ENCODE measurements around the gene ANKRD11.

ANKRD11 gene

GRCh38 chr16:89287777-89288576 lies 202.4 kb downstream of the ANKRD11 start:
- Histone ChIP-seq H3K27ac (ENCODE audit: low read length) (no peak overlapping the region), H3K9me3 (ENCODE audit: insufficient read depth, low read depth, low read length) (no peaks in the 10 kb centered on the region), H3K4me1 (ENCODE audit: insufficient read depth, low read length) (peaks cover 23% of the 10 kb centered on the region), H3K4me3 (ENCODE audit: low read length) (no peak overlapping the region), H3K36me3 (ENCODE audit: insufficient read depth, low read depth, low read length) (peaks cover 63% of the 10 kb centered on the region), H3K9ac (ENCODE audit: low read depth, low read length) (no peak overlapping the region), H3K27me3 (ENCODE audit: insufficient read depth, low read length) (no peaks in the 10 kb centered on the region)

GRCh38 chr16:89286096-89286495 lies 204.3 kb downstream of the ANKRD11 start:
- Histone ChIP-seq H3K27me3 (ENCODE audit: insufficient read depth, low read length) (no peaks in the 10 kb centered on the region), H3K4me3 (ENCODE audit: low read length) (no peak overlapping the region), H3K36me3 (ENCODE audit: insufficient read depth, low read depth, low read length) (peaks cover 79% of the 10 kb centered on the region), H3K4me1 (ENCODE audit: insufficient read depth, low read length) (peaks cover 5% of the 10 kb centered on the region), H3K9ac (ENCODE audit: low read depth, low read length) (no peak overlapping the region), H3K9me3 (ENCODE audit: insufficient read depth, low read depth, low read length) (no peaks in the 10 kb centered on the region), H3K27ac (ENCODE audit: low read length) (no peak overlapping the region)

DNA sequence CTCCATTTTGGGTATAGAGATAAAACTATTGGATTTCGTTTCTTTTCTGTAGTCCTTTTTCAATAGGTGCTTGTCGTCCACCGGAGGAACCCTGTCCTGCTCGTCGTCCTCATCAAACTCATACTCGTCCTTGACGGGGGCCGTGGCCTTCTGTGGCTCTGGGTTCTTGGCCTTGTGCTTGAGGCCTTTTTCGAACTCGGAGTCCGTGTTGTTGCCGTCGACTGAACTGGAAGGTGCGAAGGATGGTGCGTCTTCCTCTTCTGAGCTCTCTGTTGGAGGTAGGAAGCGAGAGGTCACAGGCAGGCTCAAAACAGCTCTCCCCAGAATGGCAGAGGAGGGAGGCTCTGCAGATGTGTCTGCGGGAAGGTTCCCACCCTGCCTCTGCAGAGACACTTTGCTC lies 205.0 kb downstream of the ANKRD11 start:
- peaks cover 4% of the 10 kb centered on the region; the same call in 1 of the 2 replicates for H3K4me1 ChIP-seq (ENCODE audit: insufficient read depth, low read length)
- H3K27ac ChIP-seq (ENCODE audit: low read length): no peak overlapping the region
- H3K36me3 ChIP-seq (ENCODE audit: insufficient read depth, low read depth, low read length): peaks cover 84% of the 10 kb centered on the region
- H3K9ac ChIP-seq (ENCODE audit: low read depth, low read length): no peak overlapping the region
- no peaks in the 10 kb centered on the region for H3K27me3 ChIP-seq (ENCODE audit: insufficient read depth, low read length)
- H3K4me3 ChIP-seq (ENCODE audit: low read length): no peak overlapping the region
- H3K9me3 ChIP-seq (ENCODE audit: insufficient read depth, low read depth, low read length): no peaks in the 10 kb centered on the region

- no peaks in the 10 kb centered on the region for H3K9me3 ChIP-seq (ENCODE audit: insufficient read depth, low read depth, low read length)
- peaks cover 76% of the 10 kb centered on the region for H3K36me3 ChIP-seq (ENCODE audit: insufficient read depth, low read depth, low read length)
- H3K27me3 ChIP-seq (ENCODE audit: insufficient read depth, low read length): no peaks in the 10 kb centered on the region
- no peaks in the 10 kb centered on the region for H3K4me1 ChIP-seq (ENCODE audit: insufficient read depth, low read length)
- H3K27ac ChIP-seq (ENCODE audit: low read length): no peak overlapping the region
- no peak overlapping the region for H3K9ac ChIP-seq (ENCODE audit: low read depth, low read length)
- no peak overlapping the region for H3K4me3 ChIP-seq (ENCODE audit: low read length)
Measured at GRCh38 chr16:89283449-89283848, 206.9 kb downstream of the ANKRD11 start.

DNA sequence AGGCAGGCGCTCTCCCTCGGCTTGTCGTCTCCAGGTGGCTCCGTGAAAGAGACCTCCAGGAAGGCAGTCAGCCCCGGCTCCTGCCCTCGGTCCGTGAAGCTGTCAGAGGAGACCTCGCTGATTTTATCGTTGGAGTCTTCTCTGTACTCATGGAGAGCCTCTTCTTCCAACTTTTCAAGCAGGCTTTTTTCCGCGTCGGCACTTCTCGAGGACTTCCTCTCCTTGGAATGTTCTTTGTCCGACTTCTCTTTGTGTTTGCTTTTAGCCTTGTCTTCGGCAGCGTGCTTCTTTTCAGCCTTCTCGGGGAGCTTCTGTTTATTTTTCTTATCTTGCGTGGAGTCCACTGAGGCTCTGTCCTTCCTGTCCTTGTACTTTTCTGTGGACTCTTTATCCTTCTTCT lies 207.8 kb downstream of the ANKRD11 start:
- H3K36me3 ChIP-seq (ENCODE audit: insufficient read depth, low read depth, low read length): peaks cover 74% of the 10 kb centered on the region
- H3K9ac ChIP-seq (ENCODE audit: low read depth, low read length): no peak overlapping the region
- H3K4me1 ChIP-seq (ENCODE audit: insufficient read depth, low read length): no peaks in the 10 kb centered on the region
- H3K27me3 ChIP-seq (ENCODE audit: insufficient read depth, low read length): no peaks in the 10 kb centered on the region
- H3K27ac ChIP-seq (ENCODE audit: low read length): no peak overlapping the region
- H3K4me3 ChIP-seq (ENCODE audit: low read length): no peak overlapping the region
- no peaks in the 10 kb centered on the region for H3K9me3 ChIP-seq (ENCODE audit: insufficient read depth, low read depth, low read length)

DNA sequence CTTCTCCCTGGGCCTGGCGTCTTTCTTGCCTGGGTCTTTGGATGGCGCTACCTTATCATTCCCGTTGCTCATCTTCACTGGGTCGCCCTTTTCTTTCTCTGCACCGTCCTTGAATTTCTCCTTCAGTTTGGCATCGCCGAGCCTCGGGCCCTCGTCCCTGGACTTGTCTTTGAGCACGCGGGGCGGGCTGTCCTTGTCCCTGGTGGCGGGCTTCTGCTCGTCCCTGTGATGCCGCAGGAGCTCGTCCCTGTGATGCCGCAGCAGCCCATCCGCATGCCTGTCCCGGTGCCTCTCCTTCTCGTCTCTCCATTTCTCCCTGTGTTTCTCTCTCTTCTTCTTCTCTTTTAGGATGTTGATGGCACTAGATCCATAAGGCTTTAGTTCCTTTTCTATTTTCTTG lies 208.5 kb downstream of the ANKRD11 start:
- peaks cover 70% of the 10 kb centered on the region for H3K36me3 ChIP-seq (ENCODE audit: insufficient read depth, low read depth, low read length)

GRCh38 chr16:89281189-89281577 lies 209.2 kb downstream of the ANKRD11 start:
- no peak overlapping the region for H3K4me3 ChIP-seq (ENCODE audit: low read length)
- H3K27me3 ChIP-seq (ENCODE audit: insufficient read depth, low read length): no peaks in the 10 kb centered on the region
- H3K4me1 ChIP-seq (ENCODE audit: insufficient read depth, low read length): no peaks in the 10 kb centered on the region
- H3K27ac ChIP-seq (ENCODE audit: low read length): no peak overlapping the region
- no peaks in the 10 kb centered on the region for H3K9me3 ChIP-seq (ENCODE audit: insufficient read depth, low read depth, low read length)
- peaks cover 69% of the 10 kb centered on the region for H3K36me3 ChIP-seq (ENCODE audit: insufficient read depth, low read depth, low read length)
- no peak overlapping the region for H3K9ac ChIP-seq (ENCODE audit: low read depth, low read length)

More for the DNA sequence above, 208.5 kb downstream of the ANKRD11 start:
- Histone ChIP-seq H3K9ac (ENCODE audit: low read depth, low read length) (no peak overlapping the region), H3K9me3 (ENCODE audit: insufficient read depth, low read depth, low read length) (no peaks in the 10 kb centered on the region), H3K4me3 (ENCODE audit: low read length) (no peak overlapping the region), H3K27ac (ENCODE audit: low read length) (no peak overlapping the region), H3K27me3 (ENCODE audit: insufficient read depth, low read length) (no peaks in the 10 kb centered on the region), H3K4me1 (ENCODE audit: insufficient read depth, low read length) (no peaks in the 10 kb centered on the region)

DNA sequence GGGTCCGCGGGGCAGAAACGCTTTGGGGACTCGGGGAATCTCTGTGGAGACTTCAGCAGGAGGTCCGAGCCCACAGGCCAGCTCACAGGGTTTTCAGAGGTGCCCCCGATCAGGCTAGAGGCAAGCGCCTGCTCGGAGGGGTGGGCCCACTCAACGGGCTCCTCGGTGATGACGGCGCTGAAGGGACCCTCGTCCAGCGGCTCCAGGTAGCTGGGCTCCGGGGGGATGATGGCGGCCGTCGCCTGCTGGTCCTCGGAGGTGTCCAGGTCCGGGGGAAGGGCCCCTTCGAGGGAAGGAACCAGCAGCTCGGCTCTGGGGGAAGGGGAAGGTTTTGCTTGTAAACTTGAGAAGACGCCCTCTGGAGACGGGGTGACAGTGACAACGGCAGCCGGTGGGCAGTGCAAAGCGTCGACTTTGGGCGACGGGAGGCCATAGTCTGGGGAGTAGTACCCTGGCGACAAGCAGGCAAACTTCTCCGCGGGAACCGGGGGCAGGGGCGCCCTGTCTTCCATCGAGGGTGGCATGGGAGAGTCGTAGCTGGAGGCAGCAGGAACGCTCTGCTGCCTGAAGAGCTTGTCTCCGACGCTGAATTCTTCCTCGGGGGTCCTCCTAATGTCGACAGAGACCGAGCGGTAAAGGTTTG lies 209.7 kb downstream of the ANKRD11 start:
- H3K27ac ChIP-seq (ENCODE audit: low read length): no peak overlapping the region
- no peaks in the 10 kb centered on the region for H3K27me3 ChIP-seq (ENCODE audit: insufficient read depth, low read length)
- H3K4me1 ChIP-seq (ENCODE audit: insufficient read depth, low read length): no peaks in the 10 kb centered on the region
- H3K9me3 ChIP-seq (ENCODE audit: insufficient read depth, low read depth, low read length): no peaks in the 10 kb centered on the region
- no peak overlapping the region for H3K9ac ChIP-seq (ENCODE audit: low read depth, low read length)
- H3K4me3 ChIP-seq (ENCODE audit: low read length): no peak overlapping the region
- peaks cover 69% of the 10 kb centered on the region for H3K36me3 ChIP-seq (ENCODE audit: insufficient read depth, low read depth, low read length)

DNA sequence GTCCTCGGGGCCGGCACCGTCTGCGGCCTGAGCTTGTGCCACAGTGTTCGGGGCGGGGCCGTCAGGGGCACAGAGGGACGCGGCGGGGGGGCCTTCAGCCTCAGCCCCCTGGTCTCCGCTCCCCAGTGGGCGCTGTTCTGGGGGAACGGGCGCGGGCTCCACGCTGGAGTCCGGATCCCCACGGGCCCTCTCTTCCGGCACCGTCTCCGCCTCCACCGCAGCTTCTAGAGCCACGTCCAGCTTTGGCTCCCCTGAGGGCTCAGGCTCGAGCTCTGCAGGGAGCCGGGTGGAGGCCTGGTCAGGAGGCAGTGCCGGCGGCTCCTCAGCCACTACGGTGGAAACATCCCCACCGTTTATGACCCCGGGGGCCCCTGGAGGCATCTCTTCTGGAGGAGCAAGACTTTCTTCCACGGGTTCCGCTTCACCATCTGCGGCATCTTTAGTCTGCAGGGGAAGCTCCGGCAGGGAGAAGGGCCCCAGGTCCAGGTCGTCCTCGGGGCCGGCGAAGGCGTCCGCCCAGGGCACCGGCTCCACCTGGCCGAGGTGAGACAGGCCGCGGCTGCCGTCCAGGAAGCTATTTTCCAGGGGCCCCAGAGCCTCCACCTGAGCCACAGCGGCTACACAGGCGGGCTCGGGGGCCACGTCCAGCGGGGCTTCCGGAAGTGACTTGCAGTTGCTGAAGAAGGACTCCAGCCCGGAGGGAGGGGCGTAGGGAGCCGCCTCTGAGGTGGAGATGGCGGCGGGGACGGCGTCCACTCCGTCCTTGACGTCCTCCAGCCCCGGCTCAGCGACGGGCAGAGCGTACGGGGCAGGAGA lies 210.5 kb downstream of the ANKRD11 start:
- Histone ChIP-seq H3K9me3 (ENCODE audit: insufficient read depth, low read depth, low read length) (no peaks in the 10 kb centered on the region), H3K36me3 (ENCODE audit: insufficient read depth, low read depth, low read length) (peaks cover 67% of the 10 kb centered on the region), H3K27ac (ENCODE audit: low read length) (no peak overlapping the region), H3K27me3 (ENCODE audit: insufficient read depth, low read length) (no peaks in the 10 kb centered on the region), H3K4me3 (ENCODE audit: low read length) (no peak overlapping the region), H3K4me1 (ENCODE audit: insufficient read depth, low read length) (no peaks in the 10 kb centered on the region), H3K9ac (ENCODE audit: low read depth, low read length) (no peak overlapping the region)

DNA sequence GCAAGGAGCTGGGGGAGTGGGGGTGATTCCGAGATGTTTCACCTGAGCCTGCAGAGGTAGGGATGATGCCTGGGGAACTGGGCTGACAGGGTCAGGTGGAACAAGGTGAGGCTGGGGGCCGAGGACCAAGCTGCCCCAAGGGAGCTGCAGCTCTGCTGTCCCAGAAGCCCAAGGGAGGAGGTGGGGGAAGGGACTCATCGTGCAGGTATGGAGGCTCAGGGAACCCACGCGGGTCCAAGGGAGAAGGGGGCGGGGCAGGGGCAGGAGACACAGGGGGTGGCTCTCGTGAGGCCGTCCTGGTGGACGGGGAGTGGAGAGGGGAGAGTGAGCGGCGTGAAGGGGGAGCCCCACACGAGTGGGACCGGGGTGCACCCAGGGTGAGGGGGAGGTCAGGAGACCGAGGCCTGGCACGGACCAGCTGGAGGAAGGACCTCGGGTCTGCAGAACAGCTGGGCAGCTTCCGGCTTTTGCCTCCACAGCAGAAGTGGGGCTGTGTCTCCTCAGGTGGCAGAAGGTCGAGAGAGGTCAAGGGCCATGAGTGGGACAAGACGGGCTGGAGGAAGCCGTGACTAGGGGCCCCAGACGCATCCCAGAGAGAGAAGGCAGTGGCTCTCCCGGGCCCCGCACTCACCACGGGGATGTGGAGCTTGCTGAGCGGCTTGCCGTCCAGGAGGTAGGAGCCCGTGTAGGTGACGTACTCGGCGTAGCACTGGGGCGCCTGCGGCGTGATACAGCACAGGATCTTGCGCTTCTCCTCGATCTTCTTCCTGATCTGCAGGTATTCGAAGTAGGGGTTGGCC lies 211.7 kb downstream of the ANKRD11 start:
- Histone ChIP-seq H3K4me1 (ENCODE audit: insufficient read depth, low read length) (no peaks in the 10 kb centered on the region), H3K27ac (ENCODE audit: low read length) (no peak overlapping the region), H3K9me3 (ENCODE audit: insufficient read depth, low read depth, low read length) (no peaks in the 10 kb centered on the region), H3K36me3 (ENCODE audit: insufficient read depth, low read depth, low read length) (peaks cover 65% of the 10 kb centered on the region), H3K4me3 (ENCODE audit: low read length) (no peak overlapping the region), H3K27me3 (ENCODE audit: insufficient read depth, low read length) (no peaks in the 10 kb centered on the region), H3K9ac (ENCODE audit: low read depth, low read length) (no peak overlapping the region; the same call in 1 of the 2 replicates)

DNA sequence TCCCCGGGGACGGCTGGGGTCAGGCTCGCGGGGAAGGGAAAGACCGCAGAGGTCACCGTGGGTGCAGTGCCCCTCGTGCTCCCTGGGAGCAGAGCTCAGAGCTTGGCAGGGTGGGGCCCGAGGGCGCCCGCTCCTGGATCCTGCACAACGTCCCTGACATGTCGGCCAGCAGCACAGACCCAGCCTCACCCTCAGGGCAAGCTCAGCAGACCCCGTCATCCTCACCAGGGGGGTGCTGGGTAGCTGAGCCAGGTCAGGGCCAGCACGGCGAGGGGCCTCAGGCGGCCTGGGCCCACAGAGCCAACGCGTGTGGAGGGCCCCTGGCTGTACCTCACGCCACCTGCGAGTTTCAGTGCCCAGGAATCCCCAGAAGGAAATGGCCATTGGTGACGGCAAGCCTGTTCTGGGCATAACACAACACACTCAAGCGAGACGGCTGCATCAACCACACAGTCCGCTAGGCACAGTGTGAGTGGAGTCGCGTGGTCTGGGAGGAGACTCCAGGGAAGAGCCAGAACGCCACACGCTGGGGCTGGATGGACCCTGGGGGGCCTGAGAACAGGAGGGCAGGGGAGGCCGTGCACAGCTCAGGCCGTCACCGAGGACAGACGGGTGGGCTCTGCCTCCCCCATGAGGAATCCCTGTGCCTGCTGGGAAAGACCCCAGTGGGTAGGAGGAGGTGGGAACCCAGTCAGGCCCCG lies 212.6 kb downstream of the ANKRD11 start:
- Histone ChIP-seq H3K9ac (ENCODE audit: low read depth, low read length) (no peak overlapping the region; the same call in 1 of the 2 replicates), H3K27ac (ENCODE audit: low read length) (no peak overlapping the region), H3K9me3 (ENCODE audit: insufficient read depth, low read depth, low read length) (no peaks in the 10 kb centered on the region), H3K4me3 (ENCODE audit: low read length) (no peak overlapping the region), H3K36me3 (ENCODE audit: insufficient read depth, low read depth, low read length) (peaks cover 65% of the 10 kb centered on the region), H3K4me1 (ENCODE audit: insufficient read depth, low read length) (no peaks in the 10 kb centered on the region), H3K27me3 (ENCODE audit: insufficient read depth, low read length) (no peaks in the 10 kb centered on the region)
